GOT3 (cell line): ENCODE results near the gene SLC10A7.

Experiments used
- DNase-seq: peaks from one replicate; lab custom pipeline; 2025; ENCODE audit warnings: mixed read lengths; lab: John Stamatoyannopoulos, UW

The SLC10A7 gene

DNA sequence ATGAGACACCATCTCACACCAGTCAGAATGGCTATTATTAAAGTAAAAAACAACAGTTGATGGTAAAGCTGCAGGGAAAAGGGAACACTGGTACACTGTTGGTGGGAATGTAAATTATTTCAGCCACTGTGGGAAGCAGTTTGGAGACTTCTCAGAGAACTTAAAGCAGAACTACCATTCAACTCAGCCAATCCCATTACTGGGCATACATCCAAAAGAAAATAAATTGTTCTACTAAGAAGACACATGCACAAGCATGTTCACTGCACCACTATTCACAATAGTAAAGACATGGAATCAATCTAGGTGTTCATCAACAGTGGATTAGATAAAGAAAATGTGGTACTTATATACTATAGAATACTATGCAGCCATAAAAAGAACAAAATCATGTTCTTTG is 172.4 kb downstream of the SLC10A7 start:
- DNase-seq, result no peak

DNA sequence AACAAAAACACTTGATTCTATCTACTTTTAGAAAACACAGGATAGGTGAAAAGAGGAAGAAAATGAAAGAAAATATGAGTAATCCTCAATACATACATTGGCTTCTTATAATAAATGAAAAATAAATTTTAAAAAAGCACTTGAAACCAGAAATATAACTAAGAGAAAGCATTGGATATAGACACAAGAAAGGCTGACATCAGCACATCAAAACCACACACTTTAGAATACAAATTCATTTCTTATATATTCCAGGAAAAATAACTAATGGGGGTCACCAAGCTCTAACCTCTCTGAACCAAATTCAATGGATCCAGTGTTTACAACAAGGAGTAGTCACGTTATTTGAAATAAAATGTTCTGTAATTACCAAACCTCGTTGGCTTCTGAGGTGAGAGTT is 173.9 kb downstream of the SLC10A7 start:
- DNase-seq, result no peak

DNA sequence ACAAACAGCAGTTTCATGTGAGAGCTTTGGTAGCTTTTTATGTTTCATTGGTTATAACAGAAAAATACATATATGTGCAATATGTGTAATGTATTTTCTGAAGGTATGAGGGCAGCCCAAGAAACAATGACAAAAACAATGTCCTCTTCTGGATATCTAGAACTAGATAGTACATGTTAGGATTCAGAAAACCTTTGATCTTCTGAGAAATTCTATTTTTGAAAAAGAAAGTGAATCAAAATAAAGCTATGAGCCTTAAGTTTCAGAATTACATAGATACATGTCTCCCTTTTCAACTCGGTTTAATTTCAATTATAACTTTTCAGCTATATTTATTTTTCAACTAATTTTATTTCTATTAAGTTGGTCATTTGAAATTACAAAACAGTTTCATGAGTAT is 175.5 kb downstream of the SLC10A7 start:
- DNase-seq, result no peak

DNA sequence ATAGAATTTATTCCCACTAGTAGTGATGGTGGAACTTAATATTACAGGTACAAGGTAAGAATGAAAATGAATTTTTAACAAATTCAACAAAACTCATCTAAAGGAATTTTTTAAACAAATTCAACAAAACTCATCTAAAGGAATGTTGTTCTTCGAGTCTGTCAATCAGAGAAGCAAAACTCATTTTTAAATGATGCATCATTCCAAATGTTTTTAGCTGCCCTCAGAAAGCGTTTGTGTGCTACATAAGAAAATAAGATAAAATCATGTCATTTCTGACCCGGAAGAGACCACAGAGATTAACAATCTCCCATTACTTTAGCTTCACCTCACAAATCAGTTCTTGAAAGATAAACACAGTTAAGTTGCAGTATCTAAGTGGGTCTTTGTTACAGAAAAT is 178.0 kb downstream of the SLC10A7 start:
- no peak for DNase-seq

DNA sequence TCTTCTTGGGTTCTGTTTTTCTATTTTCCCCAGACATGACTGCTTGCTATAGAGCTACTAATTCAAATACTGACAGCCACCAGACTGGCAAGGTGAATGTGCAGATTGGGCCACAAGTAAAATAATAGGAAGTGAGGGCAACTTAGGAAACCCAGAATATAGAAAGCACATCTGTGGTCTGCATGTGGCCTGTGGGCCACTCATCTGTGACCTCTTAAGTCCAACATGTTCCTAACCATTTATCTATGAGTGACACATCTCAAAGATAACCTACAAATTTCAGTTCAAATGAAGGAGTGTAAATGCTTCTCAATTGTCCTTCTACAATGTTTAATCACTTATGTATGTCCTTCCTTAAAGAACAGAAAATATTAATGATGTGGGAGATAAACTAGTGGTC is 178.5 kb downstream of the SLC10A7 start:
- no peak for DNase-seq

DNA sequence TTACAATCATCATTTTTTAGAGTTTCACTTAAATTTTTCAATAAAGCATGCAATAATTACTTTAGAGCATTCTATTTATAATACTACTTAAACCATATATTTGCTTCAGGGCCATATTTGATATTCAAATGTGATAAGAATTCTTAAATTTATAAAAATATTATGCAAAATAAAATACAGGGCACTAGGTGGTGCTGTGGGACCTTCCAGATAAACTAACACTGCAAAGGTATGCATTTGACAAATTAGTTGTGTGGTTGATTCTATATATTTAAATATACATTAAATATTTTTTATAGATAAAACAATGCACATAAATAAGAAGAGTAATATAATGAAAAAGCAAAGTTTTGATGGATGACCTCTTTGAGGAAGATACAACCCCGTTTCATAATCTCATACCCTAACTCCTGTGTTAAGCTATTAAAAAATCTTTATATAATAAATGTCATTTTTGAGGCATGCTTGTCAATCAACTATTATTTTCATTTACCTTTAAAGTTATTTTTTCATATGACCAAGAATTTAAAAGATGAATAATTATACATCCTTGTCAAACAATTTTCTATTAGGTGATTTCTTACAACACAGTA is 179.0 kb downstream of the SLC10A7 start:
- DNase-seq, result no peak

DNA sequence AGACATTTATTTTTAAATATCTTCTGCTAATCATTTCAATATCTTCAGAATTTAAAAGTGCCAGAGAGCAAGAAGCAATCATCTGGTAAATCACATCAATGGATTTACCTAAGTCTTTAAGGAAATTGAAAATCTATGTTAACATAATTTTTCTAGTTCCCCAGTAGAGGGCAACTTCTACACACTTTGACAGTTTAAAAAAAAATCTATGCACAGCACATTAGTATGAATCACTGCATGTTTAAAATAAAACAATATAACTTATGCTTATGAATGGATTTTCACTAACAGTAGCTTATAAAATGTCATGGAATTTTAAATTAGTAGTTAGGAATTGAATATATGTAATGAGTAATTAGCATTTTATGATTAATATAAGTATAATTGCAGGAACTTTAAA is 180.9 kb downstream of the SLC10A7 start:
- DNase-seq, result no peak

DNA sequence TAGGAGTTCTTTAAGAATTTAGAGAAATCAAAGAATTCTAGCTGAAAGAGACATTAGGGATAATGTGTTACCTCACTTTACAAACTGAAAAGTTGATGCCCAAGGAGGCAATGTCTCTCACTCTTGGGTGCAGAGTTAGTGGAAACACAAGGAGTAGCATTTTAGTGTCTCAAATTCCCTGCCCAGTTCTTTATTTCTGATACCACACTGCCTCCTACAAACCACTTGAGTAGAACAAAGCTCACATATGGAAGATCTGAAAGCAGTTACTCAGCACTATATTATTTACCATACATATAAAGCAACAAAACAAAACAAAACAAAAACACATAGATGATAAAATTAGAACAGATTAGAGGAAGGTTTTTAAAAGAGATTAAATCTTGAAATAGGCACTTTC is 183.2 kb downstream of the SLC10A7 start:
- DNase-seq, result no peak

DNA sequence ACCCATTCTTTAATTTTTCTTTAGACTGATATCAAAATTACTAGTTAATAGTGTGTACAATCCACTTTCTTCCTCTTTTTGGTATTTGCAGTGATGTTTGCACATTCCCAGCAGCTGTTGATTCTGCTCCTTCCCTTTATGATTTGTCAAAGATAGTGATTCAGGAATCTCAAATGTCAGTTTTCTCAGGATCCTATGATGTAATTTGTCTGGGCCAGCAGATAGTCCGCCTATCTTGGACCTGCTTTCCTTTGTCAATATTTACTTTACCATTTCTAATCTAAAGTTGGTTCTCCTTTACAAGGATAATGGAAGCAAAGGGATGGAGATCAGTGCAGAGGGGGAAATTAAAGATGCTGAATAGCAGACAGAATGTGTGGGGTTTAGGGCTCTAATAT is 185.3 kb downstream of the SLC10A7 start:
- DNase-seq, result no peak

DNA sequence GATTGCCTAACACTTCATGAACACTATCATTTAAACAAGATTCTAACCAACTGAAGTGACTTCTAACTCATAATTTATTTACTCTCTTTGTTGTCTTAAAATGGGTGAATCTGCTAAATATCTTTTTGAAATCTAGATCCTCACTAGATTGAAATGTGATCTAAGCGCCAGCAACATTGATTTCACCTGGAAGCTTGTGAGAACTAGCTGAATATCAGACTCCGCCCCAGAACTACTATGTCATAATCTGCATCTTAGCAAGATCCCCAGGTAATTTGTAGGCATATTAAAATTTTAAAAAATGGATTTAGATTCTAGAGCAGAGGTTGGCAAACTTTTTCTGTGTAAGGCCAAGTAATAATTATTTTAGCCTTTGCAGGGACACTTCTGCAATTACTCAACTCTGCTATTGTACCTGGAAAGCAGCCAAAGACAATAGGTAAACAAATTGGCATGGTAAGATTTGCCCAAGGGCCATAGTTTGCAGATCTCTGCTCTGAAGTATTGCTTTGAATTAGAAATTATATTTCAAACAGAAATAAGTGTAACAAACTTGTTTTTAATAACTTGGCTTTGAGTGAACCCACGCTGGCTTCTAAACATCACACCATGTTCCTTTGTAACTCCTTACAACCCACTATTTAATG is 185.9 kb downstream of the SLC10A7 start:
- no peak for DNase-seq

DNA sequence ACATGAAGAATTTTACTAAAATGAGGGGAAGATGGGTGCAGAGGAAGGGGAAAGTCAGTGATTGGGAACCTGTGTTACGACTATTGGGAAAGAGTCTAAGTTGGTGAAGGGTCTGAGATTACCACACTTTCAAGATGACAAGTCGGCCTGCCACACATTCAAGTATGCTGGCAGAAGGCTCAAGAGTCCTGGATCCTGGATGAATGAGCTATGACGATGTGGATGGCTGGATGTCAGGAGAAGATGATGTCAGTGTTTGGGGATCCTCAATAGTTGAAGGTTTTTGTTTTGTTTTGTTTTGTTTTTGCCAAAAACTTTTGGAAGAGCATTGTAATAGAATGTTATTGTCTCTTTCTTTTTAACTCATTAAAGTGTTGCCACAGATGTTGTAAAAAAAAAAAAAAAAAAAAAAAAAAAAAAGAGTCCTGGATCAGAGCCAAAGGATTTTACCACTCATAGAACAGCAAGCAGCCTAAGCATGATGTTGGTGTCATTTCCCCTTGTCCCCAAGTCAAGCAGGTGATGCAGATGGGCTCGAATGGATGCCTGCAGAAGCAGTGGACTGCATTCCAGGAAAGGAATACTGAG is 186.8 kb downstream of the SLC10A7 start:
- DNase-seq, result no peak

DNA sequence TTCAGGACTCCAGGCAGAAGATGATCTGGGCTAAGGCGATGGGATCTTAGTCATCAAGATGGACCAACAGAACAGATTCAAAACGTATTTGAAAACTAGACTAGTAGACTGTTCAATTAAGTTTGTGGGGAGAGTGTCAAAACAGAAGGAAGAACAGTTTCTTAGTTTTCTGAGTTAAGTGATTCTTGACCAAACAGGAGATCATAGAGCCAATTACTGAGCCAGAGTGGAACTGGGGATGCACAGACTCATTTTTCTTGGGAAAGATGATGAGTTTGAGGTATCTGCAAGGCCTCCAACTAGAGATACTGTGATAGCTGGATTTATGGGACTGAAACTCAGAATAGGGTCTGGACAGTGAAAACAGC is 187.9 kb downstream of the SLC10A7 start:
- no peak for DNase-seq

DNA sequence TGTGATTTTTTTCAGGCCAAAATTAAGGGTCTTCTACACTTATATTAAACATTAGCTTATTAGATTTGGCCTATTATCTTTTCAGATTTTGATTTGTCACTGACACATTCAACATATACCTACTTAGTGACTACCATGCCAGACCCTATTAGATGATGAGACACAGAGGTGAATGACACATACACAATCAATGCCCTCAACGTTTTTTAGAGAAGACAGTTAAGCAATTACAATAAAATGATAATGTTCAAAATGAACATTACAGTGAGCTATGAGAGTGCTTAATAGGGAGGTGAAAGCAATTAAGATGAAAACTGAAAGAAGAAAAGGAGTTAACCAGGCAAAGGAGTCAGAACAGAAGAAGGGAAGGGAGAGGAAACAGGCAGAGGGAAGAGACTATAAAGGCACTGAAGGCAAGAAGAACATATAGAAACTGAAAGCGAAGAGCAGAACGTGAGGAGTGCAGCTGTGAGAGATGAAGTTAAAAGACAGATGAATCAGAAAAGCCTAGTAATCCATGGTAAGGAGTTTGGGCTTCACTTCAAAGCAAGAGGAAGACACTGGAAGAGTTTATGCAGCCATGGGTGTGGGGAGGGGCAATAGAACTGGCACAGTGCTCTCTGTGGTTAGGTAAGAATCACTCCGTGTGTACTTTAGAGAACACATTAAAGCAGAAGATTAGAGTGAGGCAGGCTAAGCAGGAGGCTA is 188.4 kb downstream of the SLC10A7 start:
- DNase-seq, result no peak

DNA sequence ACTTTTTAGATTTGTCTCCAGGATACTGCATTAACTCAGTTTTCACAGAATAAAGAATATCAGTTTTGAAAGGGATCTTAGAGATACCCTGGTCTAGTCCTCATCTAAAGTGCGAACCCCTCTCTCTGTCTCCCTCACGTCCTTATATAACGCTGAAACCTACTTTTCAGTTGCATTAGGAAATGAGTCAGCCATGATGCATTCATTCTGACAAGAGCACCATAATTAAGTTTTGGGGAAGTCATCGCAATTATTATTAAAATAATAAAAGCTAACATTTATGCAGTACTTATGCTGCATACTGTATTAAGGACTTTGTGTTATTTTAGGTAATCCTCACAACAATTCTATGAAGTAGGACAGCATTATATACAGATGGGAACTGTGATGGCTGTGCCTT is 191.3 kb downstream of the SLC10A7 start:
- no peak for DNase-seq

DNA sequence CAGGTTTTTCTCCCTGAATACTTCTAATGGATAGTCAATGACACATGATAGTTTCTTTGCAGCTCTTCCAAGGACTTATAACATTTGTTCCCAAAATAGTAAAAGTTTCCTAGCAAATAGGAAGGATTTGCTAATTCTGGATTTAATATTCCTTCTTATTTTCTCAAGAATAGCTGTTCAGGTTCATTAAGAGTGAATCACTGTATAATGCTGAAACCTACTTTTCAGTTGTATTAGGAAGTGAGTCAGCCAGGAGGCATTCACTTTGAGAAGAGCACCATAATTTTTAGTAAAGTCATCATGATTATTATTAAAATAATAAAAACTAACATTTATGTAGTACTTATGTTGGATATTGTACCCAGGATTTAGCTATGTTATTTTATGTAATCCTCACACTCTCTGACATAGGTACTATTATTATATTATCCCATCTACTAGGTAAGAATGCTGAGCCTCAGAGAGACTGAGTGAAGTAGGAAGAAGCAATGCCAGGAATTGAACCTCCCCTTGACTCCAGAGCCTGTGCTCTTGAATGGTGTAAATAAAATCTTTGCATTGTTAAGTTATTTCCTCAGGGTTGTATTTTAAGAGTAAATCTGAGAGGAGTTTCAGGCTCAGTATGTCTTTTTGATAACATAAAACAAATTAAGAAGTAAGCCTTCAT is 192.6 kb downstream of the SLC10A7 start:
- no peak for DNase-seq

DNA sequence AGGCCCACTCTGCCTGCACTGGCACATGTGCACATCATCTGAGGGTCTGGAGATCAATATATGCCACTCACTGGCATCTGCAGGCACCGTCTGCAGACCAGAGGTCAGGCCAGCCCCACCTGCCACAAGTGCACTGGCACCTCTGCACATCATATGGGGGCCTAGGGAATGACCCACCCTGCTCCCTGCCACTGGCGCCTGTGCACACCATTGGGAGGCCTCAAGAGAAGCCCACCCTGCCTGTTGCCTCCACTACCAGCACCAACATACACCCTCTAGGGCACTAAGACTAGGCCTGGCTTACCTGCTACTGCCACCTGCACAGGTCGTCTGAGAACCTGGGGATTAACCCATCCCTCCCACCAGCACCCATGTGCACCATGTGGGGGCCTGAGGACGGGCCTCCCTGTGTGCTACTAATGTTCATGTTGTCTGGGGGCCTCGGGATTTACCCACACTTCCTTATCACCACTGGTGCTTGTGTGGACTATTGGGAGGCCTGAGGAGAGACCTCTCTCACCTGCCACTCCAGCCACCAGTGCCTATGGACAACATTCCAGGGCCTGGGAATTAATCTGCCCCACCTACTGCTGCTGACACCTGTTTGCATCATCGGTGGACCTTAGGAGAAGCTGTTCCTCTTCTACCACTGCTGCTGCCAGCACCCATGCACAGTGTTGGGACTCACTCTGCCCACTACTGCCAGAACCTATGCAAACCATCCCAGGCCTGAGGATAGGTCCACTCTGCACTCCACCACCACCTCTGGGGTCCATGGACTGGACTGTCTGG is 193.7 kb downstream of the SLC10A7 start:
- DNase-seq, result no peak

DNA sequence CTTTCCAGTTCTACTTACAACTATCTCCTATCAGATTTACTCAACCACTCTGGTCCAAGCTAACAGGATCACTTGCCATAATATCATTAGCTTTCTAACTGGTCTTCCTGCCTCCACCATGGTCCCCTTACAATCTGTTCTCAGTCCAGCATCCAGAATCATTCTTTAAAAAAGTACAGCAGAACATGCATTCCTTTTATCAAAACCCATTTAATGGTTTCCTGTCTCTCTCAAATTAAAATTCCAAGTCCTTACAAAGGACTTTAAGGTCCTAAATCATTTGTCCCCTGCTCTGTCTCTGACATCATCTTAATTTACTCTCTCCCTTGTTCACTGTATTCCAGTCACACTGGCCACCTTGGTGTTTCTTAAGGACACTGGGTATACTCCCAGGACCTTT is 202.8 kb downstream of the SLC10A7 start:
- no peak for DNase-seq

DNA sequence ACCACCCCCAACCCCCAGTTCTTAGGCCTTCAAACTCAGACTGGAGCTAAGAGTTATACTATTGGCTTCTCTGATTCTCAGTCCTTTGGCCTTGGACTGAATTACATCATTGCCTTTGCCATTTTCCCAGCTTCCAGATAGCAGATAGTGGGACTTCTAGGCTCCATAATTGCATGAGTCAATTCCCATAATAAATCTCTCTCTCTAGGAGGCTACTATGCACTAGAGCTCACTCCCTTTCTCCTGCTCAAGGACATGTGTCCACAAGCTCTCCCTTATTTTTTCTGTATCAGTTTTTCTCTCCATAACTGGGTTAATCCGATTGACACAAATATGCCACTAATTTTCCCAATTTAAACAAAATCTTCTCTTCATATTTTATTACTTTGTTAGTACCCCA is 204.0 kb downstream of the SLC10A7 start:
- DNase-seq, result no peak

DNA sequence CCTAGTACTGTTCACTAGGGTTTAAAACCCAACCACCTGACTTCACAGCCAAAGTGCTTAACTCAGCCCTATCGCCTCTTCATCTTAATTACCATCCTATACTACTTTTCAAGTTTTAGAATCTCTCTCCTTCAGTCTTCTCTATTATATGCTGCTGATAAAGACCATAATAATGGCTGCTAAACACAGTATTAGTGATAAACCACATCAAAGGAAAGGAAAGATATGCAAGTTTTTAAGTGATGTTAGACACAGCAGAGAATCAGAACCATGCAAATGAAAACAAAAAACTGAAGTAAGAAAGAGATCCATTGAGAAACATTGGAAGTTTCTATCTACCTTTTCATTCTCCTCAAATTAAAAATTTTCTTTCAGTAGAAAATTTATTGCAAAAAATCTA is 206.6 kb downstream of the SLC10A7 start:
- DNase-seq, result no peak

DNA sequence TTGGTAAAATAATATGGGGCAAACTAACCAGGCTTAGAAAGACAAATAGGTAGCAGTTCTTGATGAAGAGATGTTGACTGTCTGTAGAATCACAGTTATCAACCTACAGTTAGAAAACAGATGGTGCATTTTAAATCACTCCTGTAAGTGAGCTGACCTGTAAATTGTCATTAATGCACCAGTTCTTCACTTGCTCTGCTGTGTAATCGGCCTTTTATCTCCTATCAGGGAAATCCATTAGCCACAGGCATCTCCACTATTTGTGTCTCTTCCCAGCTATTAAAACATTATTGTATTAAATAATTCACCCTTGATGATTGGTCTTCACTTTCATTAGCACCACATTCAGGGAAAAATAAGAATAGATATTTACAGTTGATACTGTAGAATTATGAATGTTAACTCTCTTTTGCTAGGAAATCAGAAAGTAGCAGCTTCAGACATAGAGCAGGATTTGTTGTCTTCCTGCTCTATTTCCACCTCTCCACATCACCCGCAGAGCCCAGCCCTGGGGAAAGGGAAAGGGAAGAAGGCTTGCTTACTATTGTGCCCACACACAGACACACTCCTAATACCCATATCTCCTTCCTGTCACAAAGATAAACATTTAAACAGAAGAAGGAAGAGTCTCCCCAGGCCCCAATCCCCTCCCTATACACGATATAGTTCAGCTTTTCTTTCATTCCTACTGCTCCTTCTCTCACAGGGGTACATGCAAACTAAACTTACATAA is 210.3 kb downstream of the SLC10A7 start:
- DNase-seq, result no peak

DNA sequence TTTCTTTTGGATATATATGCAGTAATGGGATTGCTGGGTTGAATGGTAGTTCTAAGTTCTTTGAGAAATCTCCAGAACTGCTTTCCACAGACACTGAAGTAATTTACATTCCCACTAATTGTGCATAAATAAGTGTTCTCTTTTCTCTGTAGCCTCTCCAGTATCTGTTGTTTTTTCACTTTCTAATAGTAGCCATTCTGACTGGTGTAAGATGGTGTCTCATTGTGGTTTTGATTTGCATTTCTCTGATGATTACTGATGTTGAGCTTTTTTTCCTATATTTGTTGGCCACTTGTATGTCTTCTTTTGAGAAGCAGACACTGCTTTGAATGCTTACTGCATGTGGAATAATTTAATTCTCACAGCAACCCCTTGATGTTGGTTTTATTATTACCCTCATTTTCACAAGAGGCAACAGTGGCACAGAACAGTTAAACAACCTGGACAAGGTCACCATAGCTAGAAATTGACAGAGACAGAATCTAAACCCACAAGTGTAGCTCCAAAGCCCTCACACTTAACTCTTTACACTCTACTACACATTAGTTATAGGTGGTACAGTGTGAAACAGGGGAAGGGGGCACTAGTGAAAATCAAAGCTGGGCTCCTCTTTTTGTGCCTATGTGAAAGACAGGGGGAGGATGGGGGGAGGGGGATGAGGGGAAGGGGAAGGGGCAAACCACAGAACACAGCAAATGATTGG is 211.3 kb downstream of the SLC10A7 start:
- no peak for DNase-seq
